Prostate gland (tissue), 2 donors: ENCODE data around the gene GLRA3. TPM values are rescaled to one million over a fixed set of nuclear protein-coding genes. Genes with fewer than 3 reads are reported as not detected.

Experiments
- DNase-seq: peaks from one replicate; pipeline ENCODE4 v3.0.0-alpha.2; 2019; ENCODE audit warnings: low spot score
- H3K27ac ChIP-seq, 2 donors: fragments of 200-600 bp; sonication (generic); 2 replicates each; pipeline ENCODE4 v1.5.1; 2017 to 2019
- H3K27me3 ChIP-seq: fragments of 200-600 bp; sonication (generic); replicated peaks from 2 replicates; pipeline ENCODE4 v1.5.1; 2019; ENCODE audit not compliant: insufficient read depth
- H3K36me3 ChIP-seq, 2 donors: fragments of 200-600 bp; sonication (generic); 1 replicate in 1 of 2; 2 replicates in 1 of 2; pipeline versions ENCODE4 v1.5.1 to v1.8.1; 2017 to 2019
- H3K4me1 ChIP-seq: fragments of 200-600 bp; sonication (generic); replicated peaks from 2 replicates; pipeline ENCODE4 v1.5.1; 2019
- H3K4me3 ChIP-seq, 2 donors: fragments of 200-600 bp; sonication (generic); 2 replicates each; pipeline ENCODE4 v1.5.1; 2017 to 2019
- H3K9me3 ChIP-seq: fragments of 200-600 bp; sonication (generic); 2 replicates; pipeline ENCODE4 v1.5.1; 2017
- POLR2A ChIP-seq: fragments of 450-650 bp; IDR thresholded peaks from one replicate; pipeline ENCODE4 v1.6.1; 2016; ENCODE audit warnings: antibody characterized with exemption, mild to moderate bottlenecking
- POLR2AphosphoS5 ChIP-seq: sonication (generic); formaldehyde crosslinking; IDR thresholded peaks from one replicate; pipeline ENCODE4 v1.6.1; 2017; ENCODE audit warnings: antibody characterized with exemption
- WGBS: methylation state at CpG from one replicate; pipeline ENCODE4 v1.1.5; 2018; 5-methylcytosine and 5-hydroxymethylcytosine counted together
- intact Hi-C: fragments of 100-400 bp; cut with DNase I; formaldehyde crosslinking; loops from one replicate; pipeline ENCODE4 v1.14.2; 2022
- total RNA-seq, 2 donors: library from RNA; depleted of rRNA; stranded (reverse); fragments of >200 nt; gene quantifications; one replicate each; pipeline ENCODE4 v1.1.0, GENCODE V29; 2016
- TF ChIP-seq, protein P1 (sequence below), 4 experiments: fragments of 200-600 bp in 2 of 4; fragments of 450-650 bp in 2 of 4; sonication (generic) in 2 of 4; IDR thresholded peaks; 1 replicate in 3 of 4; 2 replicates in 1 of 4; pipeline ENCODE4 v1.5.1; 2016 to 2019; ENCODE audit warnings: antibody characterized with exemption in 4 of 4, mild to moderate bottlenecking in 2 of 4, moderate library complexity in 2 of 4

The GLRA3 gene
- total RNA-seq, 2 donors from 2014 or later = 0.17 TPM; not detected in 1

- Histone ChIP-seq H3K27ac (no peak overlapping the region), H3K4me3 (no peak overlapping the region), H3K9me3 (no peaks in the 10 kb centered on the region), H3K36me3 (no peaks in the 10 kb centered on the region), H3K4me1 (no peaks in the 10 kb centered on the region), H3K27me3 (no peaks in the 10 kb centered on the region)
- intact Hi-C loops = no loop called here
- DNase-seq = no peak
- TF ChIP-seq, protein P1, sequence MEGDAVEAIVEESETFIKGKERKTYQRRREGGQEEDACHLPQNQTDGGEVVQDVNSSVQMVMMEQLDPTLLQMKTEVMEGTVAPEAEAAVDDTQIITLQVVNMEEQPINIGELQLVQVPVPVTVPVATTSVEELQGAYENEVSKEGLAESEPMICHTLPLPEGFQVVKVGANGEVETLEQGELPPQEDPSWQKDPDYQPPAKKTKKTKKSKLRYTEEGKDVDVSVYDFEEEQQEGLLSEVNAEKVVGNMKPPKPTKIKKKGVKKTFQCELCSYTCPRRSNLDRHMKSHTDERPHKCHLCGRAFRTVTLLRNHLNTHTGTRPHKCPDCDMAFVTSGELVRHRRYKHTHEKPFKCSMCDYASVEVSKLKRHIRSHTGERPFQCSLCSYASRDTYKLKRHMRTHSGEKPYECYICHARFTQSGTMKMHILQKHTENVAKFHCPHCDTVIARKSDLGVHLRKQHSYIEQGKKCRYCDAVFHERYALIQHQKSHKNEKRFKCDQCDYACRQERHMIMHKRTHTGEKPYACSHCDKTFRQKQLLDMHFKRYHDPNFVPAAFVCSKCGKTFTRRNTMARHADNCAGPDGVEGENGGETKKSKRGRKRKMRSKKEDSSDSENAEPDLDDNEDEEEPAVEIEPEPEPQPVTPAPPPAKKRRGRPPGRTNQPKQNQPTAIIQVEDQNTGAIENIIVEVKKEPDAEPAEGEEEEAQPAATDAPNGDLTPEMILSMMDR (IDR thresholded peaks at IDR 0.05) = no peak
- TF ChIP-seq POLR2AphosphoS5 = no peak
- no peak for TF ChIP-seq POLR2A
- WGBS = 60% methylated on average over 2 of the region's 2 CpGs
These were observed 18.9 kb upstream of the GLRA3 start for GRCh38 chr4:174847801-174848427.

DNA sequence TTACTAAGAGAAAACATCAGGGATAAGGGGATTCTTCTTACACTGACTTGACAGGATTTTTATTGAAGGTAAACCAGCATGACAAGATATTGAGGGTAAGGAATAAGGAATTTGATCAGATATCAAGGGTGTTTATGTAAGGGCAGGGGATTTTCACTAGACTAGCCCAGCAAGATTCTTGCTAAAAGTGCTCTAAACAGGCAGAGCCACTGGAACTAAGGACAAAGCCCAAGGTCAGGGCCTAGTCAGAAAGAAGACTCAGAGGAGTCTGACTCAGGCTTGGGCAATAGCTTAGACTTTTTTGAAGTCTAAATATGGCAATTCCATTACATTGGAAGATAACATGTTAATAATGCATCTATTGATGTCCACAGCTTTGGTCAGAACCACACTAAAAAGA lies 6.5 kb upstream of the GLRA3 start:
- no peaks in the 10 kb centered on the region for H3K9me3 ChIP-seq
- DNase-seq = no peak
- no peaks in the 10 kb centered on the region for H3K4me1 ChIP-seq
- H3K4me3 ChIP-seq = no peak overlapping the region
- intact Hi-C loops = no loop called here
- TF ChIP-seq POLR2AphosphoS5 (no peak), POLR2A (no peak)
- TF ChIP-seq, protein P1 (IDR thresholded peaks at IDR 0.05) = no peak
- H3K27ac ChIP-seq = no peak overlapping the region
- no peaks in the 10 kb centered on the region for H3K27me3 ChIP-seq
- no peaks in the 10 kb centered on the region for H3K36me3 ChIP-seq

DNA sequence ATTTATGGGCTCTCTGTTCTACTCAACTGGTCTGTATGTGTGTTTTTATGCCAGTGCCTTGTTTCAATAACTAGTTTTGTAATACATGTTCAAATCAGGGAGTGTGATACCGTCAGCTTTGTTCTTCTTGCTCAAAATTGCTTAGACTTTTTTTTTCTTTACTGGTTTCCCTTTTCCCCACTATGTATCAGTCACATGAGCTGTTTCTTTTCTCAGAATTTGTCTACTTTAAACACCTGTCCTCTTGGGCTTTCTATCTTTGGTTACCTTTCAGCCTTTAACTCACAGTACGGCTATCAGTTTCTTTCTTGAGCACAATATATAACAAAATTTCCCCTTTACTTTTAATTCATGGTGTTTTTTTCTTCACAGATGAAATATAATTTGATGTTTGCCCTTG lies 5.4 kb upstream of the GLRA3 start:
- intact Hi-C loops = no loop called here
- WGBS = 89% methylated on average over 2 of the region's 2 CpGs
- H3K4me3 ChIP-seq = no peak overlapping the region

GRCh38 chr4:174826660-174827059 lies 2.4 kb downstream of the GLRA3 start:
- Histone ChIP-seq H3K9me3 (no peaks in the 10 kb centered on the region), H3K27me3 (no peaks in the 10 kb centered on the region), H3K4me1 (no peaks in the 10 kb centered on the region), H3K27ac (no peak overlapping the region), H3K4me3 (no peak overlapping the region), H3K36me3 (no peaks in the 10 kb centered on the region)
- no peak for DNase-seq
- intact Hi-C loops = no loop called here
- no peak for TF ChIP-seq POLR2A
- TF ChIP-seq, protein P1 (IDR thresholded peaks at IDR 0.05) = no peak
- no peak for TF ChIP-seq POLR2AphosphoS5

More for the DNA sequence above, 5.4 kb upstream of the GLRA3 start:
- Histone ChIP-seq H3K4me1 (no peaks in the 10 kb centered on the region), H3K27me3 (no peaks in the 10 kb centered on the region), H3K36me3 (no peaks in the 10 kb centered on the region), H3K27ac (no peak overlapping the region), H3K9me3 (no peaks in the 10 kb centered on the region)
- TF ChIP-seq POLR2A (no peak), POLR2AphosphoS5 (no peak)
- TF ChIP-seq, protein P1 (IDR thresholded peaks at IDR 0.05) = no peak
- DNase-seq = no peak

DNA sequence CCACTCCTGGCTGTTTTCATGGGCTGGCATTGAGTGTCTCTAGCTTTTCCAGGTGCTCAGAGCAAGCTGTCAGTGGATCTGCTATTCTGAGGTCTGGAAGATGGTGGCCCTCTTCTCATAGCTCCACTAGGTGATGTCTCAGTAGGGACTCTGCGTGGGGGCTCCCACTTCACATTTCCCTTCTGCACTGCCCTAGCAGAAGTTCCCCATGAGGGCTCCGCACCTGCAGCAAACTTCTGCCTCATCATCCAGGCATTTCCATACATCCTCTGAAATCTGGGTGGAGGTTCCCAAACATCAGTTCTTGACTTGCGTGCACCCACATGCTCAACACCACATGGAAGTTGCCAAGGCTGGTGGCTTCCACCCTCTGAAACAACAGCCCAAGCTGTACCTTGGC lies 13.8 kb downstream of the GLRA3 start:
- intact Hi-C loops = no loop called here
- WGBS = 95% methylated on average over 3 of the region's 3 CpGs
- Histone ChIP-seq H3K4me1 (no peaks in the 10 kb centered on the region), H3K27me3 (no peaks in the 10 kb centered on the region), H3K36me3 (no peaks in the 10 kb centered on the region), H3K4me3 (no peak overlapping the region), H3K27ac (no peak overlapping the region), H3K9me3 (no peaks in the 10 kb centered on the region)
- DNase-seq = no peak
- no peak for TF ChIP-seq POLR2AphosphoS5
- TF ChIP-seq, protein P1 (IDR thresholded peaks at IDR 0.05) = no peak
- no peak for TF ChIP-seq POLR2A
